ENCODE data around the gene TNKS1BP1.
"Not testable (repeated sequence)": the region's sequence is repeated elsewhere in the genome, so short reads cannot be mapped to it uniquely, and the experiment has no call there.

Gene TNKS1BP1

DNA sequence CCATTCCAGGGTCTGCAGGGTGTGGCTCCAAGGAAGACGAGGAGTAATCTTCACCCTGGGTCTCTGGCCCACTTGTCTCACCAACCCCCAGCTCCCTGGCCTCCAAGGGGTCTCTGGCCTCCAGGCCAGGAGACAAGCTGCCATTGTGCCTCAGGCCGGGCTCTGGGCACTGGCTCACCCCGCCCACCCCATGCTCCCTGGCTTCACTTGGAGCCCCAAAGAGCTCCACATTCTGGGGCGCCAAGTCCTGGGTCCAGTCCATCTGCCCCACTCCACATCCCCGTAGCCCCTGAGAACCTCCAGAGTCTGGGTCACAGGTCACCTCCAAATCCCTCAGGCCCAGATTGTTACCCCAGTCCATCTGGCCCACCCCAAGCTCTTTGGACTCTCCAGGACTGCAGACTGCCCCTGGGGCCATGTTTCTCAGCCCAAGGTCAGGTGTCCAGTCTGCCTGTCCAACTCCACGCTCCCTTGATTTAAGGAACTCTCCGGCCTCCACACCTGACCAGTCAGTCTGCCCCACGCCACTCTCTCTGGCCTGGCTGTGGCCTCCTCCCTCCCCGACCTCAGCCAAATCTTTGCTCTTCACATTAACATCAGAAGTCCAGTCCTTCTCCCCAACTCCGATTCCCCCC is 16.2 kb downstream of the TNKS1BP1 start:
- DNase-seq: no peak

- no peak for DNase-seq
Measured at GRCh38 chr11:57307666-57308270, 17.0 kb downstream of the TNKS1BP1 start.

GRCh38 chr11:57306940-57307565 is 17.7 kb downstream of the TNKS1BP1 start:
- DNase-seq: no peak

DNA sequence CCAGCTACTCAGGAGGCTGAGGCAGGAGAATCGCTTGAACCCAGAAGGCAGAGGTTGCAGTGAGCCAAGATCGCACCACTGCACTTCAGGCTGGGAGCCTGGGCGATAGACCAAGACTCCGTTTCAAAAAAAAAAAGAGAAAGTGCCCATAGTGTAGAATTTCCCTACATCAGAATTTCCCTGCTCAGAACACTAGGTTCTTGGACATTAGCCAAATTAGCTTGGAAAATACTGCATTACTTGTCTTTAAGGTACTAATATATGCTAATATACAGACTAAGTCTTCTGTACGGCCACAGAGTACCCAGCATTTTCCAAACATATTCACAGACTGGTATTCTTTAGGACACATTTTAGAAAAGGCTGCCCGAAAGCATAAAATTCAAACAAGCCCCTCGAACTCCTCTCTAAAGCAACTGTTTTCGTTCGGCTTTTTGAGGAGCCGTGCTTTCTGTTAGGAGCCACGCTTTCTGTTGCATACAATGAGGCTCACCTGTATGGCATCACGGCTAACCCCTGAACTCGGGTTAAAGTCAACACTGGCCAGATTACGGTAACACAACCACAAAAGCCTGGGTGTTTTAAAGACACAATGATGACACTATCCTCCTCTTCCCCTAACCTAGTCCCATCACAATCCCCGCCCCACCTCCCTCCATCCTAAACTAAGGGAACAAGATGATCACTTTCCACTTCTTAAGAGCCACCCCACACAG is 18.4 kb downstream of the TNKS1BP1 start:
- DNase-seq: no peak

GRCh38 chr11:57305523-57305922 is 19.2 kb downstream of the TNKS1BP1 start:
- no peak for DNase-seq

- DNase-seq: no peak
Measured at GRCh38 chr11:57303990-57304579, 20.7 kb downstream of the TNKS1BP1 start.

GRCh38 chr11:57303280-57303989 is 21.3 kb downstream of the TNKS1BP1 start:
- DNase-seq: no peak

DNA sequence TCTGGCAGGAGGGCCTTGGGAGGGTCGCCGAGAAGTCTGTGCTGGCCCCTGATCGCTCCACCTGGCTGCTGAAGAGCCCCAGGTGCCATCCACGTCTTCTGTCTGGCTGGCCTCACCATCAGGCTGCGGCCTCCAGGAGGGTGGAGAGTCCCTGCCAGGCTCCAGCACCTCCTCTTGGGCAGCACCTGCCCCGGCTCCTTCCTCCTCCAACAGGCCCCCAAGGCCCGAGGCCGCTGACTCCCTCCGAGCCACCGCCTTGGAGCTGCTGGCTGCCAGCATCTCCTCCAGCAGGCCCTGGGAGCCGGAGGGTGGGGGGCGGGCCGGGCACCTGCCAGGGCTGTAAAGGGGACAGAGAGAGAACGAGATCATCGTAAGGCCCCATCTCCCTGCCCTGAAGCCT is 22.3 kb downstream of the TNKS1BP1 start:
- no peak for DNase-seq

GRCh38 chr11:57301711-57302423 is 22.9 kb downstream of the TNKS1BP1 start:
- no peak for DNase-seq

DNA sequence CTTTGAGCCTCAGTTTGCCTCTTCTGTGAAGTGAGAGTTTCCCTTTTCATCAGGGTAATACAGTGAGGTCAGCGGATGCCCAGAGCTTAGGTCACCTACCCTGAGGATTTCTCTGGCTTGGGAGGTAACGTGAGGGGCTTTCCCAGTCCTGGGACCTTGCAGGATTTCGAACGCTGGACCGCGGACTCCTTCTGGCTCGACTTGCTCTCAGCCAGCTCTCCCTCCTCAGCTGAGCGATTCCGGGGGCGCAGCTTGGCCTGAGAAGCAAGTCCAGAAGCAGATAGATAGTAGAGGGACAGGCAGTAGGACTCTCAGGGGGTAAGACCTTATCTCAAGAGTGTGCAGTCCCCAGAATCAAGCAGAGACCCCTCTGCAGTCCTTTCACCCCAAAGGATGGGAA is 24.0 kb downstream of the TNKS1BP1 start:
- DNase-seq: no peak

GRCh38 chr11:57299150-57299737 is 25.5 kb downstream of the TNKS1BP1 start:
- no peak for DNase-seq

GRCh38 chr11:57297221-57297620 is 27.5 kb downstream of the TNKS1BP1 start:
- DNase-seq: no peak

DNA sequence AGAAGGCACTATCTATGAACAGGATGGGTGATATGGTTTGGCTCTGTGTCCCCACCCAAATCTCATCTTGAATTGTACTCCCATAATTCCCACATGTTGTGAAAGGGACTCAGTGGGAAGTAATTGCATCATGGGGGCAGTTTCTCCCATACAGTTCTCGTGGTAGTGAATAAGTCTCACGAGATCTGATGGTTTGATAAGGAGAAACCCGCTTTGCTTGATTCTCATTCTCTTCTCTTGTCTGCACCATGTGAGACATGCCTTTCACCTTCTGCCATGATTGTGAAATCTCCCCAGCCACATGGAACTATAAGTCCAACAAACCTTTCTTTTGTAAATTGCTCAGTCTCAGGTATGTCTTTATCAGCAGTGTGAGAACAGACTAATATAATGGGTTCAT is 28.5 kb downstream of the TNKS1BP1 start:
- not testable (repeated sequence) for DNase-seq

DNA sequence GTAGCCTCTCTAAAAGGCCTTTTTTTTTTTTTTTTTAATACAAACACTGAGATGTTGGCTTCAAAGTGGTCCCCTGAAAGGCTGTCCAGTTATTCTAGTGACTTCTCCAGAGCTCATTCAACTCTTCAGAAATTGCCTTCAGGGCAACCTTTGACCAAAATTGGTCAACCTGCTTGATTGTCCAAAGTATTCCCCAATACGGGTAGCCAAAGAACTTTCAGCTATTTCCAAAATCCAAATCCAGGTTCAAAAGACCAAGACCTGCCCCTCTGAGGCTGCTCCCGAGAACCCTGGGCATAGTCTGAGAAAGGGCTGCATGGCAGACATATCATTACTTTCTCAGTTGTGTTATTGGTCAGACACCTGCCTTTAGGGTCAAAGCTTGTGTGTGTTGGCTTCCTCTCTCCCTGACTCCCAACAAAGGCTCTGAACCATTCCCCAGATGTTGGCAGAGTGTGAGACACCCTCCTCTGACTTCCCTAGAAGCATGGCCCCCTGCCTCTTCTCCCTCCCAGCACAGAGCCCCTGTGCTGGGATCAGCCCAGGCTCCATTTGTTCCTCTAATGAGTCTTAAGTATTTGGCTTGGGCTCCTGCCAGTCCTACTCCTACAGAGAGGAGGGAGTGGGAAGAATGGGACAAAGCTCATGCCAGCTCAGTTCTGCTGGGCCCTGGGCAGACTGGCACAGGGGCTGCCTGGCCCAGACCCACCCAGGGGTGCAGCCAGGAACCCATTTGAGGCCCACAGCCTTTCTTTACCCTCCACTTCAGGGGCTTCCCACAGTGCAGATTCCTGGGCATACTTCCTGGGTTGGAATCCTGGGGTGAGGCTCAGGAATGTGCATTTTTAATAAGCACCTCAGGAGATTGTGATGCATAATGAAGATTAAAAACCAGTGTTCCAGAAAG is 30.3 kb downstream of the TNKS1BP1 start:
- DNase-seq: no peak

GRCh38 chr11:57290288-57290687 is 34.5 kb downstream of the TNKS1BP1 start:
- DNase-seq: no peak

GRCh38 chr11:57288771-57289579 is 35.8 kb downstream of the TNKS1BP1 start:
- DNase-seq: no peak

GRCh38 chr11:57287884-57288283 is 36.9 kb downstream of the TNKS1BP1 start:
- no peak for DNase-seq

DNA sequence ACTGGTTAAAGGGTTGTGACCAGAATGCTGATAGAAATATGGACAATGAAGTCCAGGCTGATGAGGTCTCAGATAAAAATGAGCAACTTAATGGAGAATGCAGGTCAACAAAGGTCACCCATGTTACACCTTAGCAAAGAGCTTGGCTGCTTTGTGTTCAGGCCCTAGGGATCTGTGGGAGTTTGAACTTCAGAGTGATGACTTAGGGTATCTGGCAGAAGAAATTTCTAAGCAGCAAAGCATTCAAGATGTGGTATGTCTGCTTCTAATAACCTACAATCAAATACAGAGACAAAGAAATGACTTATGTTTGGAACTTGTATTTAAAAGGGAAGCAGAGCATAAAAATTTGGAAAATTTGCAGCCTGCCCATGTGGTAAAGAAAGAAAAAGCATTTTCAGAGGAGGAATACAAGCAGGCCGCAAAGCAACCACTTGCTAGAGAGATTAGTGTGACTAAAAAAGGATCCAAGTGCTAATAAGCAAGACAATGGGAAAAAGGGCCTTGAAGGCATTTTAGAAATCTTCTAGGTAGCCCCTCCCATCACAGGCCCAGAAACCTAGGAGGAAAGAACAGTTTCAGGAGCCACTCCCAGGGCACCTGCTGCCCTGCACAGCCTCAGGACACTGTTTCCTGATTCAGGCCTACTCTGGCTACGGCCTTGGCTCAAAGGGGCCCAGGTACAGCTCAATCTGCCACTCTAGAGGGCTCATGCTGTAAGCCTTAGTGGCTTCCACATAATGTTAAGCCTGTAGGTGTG is 41.3 kb downstream of the TNKS1BP1 start:
- no peak for DNase-seq

DNA sequence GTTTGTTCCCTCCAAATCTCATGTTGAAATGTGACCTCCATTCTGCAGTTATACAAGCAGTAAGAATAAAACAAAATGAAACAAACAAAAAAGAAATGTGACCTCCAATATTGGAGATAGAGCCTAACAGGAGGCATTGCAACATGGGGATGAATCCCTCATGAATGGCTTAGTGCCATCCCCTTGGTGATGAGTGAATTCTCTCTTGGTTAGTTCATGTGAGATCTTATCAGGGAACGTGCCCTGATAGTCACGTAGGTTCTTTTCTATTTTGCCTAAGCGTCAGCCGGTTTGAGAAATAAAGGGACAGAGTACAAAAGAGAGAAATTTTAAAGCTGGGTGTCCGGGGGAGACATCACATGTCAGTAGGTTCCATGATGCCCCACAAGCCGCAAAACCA is 43.2 kb downstream of the TNKS1BP1 start:
- DNase-seq: not testable (repeated sequence)

Data from GF-D8 (cell line).